GM20000 (cell line): ENCODE data around the gene NFS1.

Experiments
- DNase-seq: peaks from one replicate; pipeline ENCODE4 v3.0.0; 2012; ENCODE audit warnings: low spot score
- CTCF ChIP-seq: IDR thresholded peaks from 2 replicates; pipeline ENCODE4 v1.5.1; 2012; ENCODE audit warnings: mild to moderate bottlenecking, control low read depth; ENCODE audit errors: extremely low read depth, missing control alignments

NFS1 gene

DNA sequence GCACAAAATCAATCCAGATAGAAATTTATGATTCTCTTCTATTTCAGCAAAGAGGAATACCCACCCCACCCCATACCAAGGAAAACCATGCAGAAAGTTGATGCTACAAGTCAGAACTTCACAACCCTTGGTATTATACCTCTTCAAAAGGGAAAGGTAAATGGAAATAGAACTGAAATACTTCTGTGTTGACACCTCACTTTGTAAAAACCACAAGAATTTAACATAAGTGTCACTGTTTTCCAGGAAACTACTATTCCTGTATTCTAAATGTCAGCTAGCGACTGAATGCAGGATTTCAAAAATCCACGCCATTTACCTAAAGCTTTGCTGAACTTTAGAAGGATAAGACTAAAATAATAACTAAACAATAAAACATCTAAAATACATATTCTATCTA lies 38.1 kb downstream of the NFS1 start:
- DNase-seq: no peak

GRCh38 chr20:35660122-35660937 lies 38.8 kb downstream of the NFS1 start:
- no peak for DNase-seq
- TF ChIP-seq CTCF: no peak

More for the DNA sequence above, 38.1 kb downstream of the NFS1 start:
- no peak for TF ChIP-seq CTCF

DNA sequence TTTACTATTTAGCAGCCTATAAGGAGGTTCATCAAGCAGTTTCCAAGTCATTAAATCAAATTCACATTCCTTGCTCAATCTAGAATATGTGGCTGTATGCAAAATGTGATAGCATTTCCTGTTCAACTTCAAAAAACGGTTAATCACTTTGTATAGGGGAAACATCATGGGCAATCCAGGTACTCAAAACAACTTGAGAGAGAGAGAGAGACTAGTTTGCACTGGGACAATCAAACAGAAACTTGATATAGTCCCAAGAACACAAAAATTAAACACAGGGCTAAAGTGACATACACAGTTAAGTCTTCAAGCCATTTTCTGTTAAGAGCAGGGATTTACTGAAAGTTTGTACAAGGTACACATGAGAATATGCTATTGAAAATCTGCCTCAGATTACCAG lies 41.9 kb downstream of the NFS1 start:
- TF ChIP-seq CTCF: no peak
- no peak for DNase-seq

DNA sequence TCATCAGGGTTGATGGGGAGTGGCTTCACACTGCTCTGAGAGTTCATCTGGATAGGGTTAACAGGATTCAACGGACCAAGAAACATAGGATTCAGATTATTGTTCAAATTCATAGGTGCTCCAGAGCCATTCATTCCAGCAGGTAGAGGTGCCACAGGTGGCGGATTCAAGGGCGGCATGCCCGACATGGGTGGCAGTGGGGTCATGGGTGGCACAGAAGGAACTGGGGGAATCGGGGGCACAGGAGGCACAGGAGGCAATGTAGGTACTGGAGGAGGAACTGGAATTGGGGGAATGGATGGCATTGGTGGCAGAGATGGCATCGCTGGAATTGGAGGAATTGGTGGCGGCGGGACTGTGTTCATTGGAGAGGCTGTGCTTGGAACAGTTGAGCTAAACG lies 44.7 kb downstream of the NFS1 start:
- no peak for DNase-seq
- TF ChIP-seq CTCF: no peak

GRCh38 chr20:35653893-35654292 lies 45.3 kb downstream of the NFS1 start:
- DNase-seq: no peak
- TF ChIP-seq CTCF: no peak

GRCh38 chr20:35653430-35653734 lies 45.8 kb downstream of the NFS1 start:
- DNase-seq: no peak
- no peak for TF ChIP-seq CTCF

DNA sequence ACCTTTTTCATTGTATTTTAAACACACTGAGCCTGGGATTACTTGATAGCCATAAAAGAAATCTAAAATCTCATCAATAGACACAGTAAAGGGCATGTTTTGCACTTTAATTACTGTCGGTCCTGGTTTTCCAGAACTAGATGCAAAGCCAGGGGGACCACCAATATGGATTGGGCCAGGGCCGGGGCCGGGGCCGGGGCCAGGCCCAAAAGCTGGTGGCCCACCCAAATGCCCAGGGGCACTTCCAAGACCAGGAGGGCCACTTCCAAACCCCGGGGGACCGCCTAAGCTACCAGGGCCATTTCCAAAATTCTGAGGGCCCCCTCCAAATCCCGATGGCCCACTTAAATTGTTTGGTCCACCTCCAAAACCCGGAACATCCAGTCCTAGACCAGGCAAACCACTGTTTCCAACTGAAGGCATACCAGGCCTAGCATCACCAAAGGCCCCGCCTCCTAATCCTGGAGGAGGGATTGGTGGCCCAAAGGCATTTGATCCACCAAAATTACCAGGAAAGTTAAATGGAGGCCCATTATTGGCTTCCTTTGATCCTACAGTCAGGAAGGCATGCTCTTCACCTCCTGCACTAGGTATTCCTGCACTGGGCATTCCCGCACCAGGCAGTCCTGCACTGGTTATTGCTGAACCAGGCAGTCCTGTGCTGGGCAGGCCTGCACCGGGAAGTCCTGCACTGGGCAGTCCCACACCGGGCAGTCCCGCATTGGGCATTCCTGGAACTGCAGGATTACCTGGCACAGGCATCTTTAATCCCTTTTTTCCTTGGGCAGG lies 46.3 kb downstream of the NFS1 start:
- DNase-seq: no peak
- no peak for TF ChIP-seq CTCF
